PC-3 (cell line): ENCODE results near the gene MIPOL1. TPM values are rescaled to one million over a fixed set of nuclear protein-coding genes. Genes with fewer than 3 reads are reported as not detected.
"Not testable (repeated sequence)": the region's sequence is repeated elsewhere in the genome, so short reads cannot be mapped to it uniquely, and the experiment has no call there.

Experiments used
- ATAC-seq: fragments of 200-7000 bp; cut with Tn5 transposase; 2 replicates; pipeline ENCODE4 v1.9.1; 2020; ENCODE audit warnings: mild to moderate bottlenecking, moderate library complexity
- BruUV-seq: library from RNA; stranded (reverse); fragments of 400-500 nt; replicated peaks from 2 replicates; lab custom pipeline; 2021; lab: Mats Ljungman, UMichigan
- CTCF ChIA-PET: fragments of 300-600 bp; sonication (Branson Sonifier 250); formaldehyde crosslinking; loops from one replicate; lab custom pipeline; 2022; ENCODE audit warnings: antibody characterized with exemption; lab: Charles Lee
- POLR2A ChIA-PET: fragments of 300-600 bp; sonication (Branson Sonifier 250); formaldehyde crosslinking; loops from one replicate; lab custom pipeline; 2022; ENCODE audit warnings: antibody characterized with exemption; ENCODE audit not compliant: unreplicated experiment; lab: Charles Lee
- DNase-seq: peaks from one replicate; pipeline ENCODE4 v3.0.0-alpha.2; 2015
- H2AFZ ChIP-seq: fragments of 300-600 bp; sonication (generic); 2 replicates; pipeline ENCODE4 v1.6.0; 2016; ENCODE audit warnings: antibody characterized with exemption, low read length
- H3F3A ChIP-seq: fragments of 300-600 bp; sonication (generic); one replicate; pipeline ENCODE4 v1.6.0; 2017; ENCODE audit warnings: antibody characterized with exemption, low read length, control low read depth, mild to moderate bottlenecking; ENCODE audit not compliant: unreplicated experiment
- H3K27ac ChIP-seq: fragments of 300-600 bp; sonication (generic); 2 replicates; pipeline ENCODE4 v1.5.1; 2016; ENCODE audit warnings: mild to moderate bottlenecking, low read length
- H3K27me3 ChIP-seq: fragments of 300-600 bp; sonication (generic); 2 replicates; pipeline ENCODE4 v1.6.1; 2016; ENCODE audit warnings: low read length, mixed read lengths
- H3K36me3 ChIP-seq: fragments of 300-600 bp; sonication (generic); 2 replicates; pipeline ENCODE4 v1.6.1; 2016; ENCODE audit warnings: low read depth, mixed run types, low read length, mixed read lengths
- H3K4me1 ChIP-seq: fragments of 300-600 bp; sonication (generic); 2 replicates; pipeline ENCODE4 v1.5.1; 2016; ENCODE audit warnings: low read length; ENCODE audit not compliant: insufficient read depth
- H3K4me2 ChIP-seq: fragments of 300-600 bp; sonication (generic); 2 replicates; pipeline ENCODE4 v1.6.0; 2016; ENCODE audit warnings: low read length
- H3K4me3 ChIP-seq: fragments of 300-600 bp; sonication (generic); 2 replicates; pipeline ENCODE4 v1.5.1; 2016; ENCODE audit warnings: mild to moderate bottlenecking, low read length, mixed read lengths
- H3K79me2 ChIP-seq: fragments of 300-600 bp; sonication (generic); 2 replicates; pipeline ENCODE4 v1.6.1; 2017; ENCODE audit warnings: low read length, mixed read lengths
- H3K9ac ChIP-seq: fragments of 300-600 bp; sonication (generic); 2 replicates; pipeline ENCODE4 v1.6.0; 2016; ENCODE audit warnings: mild to moderate bottlenecking, low read length
- H3K9me2 ChIP-seq: fragments of 300-600 bp; sonication (generic); replicated peaks from 2 replicates; pipeline ENCODE4 v1.6.1; 2016; ENCODE audit warnings: mixed run types, low read length, mixed read lengths
- H3K9me3 ChIP-seq: fragments of 300-600 bp; sonication (generic); 2 replicates; pipeline ENCODE4 v1.6.1; 2016; ENCODE audit warnings: low read length, mixed read lengths
- H4K20me1 ChIP-seq: fragments of 300-600 bp; sonication (generic); 2 replicates; pipeline ENCODE4 v1.6.1; 2016; ENCODE audit warnings: low read length, mixed read lengths
- CTCF ChIP-seq: fragments of 300-600 bp; sonication (generic); conservative IDR thresholded peaks from 2 replicates; pipeline ENCODE4 v1.5.1; 2017; ENCODE audit warnings: antibody characterized with exemption, low read depth, mild to moderate bottlenecking, low read length
- EZH2 ChIP-seq: fragments of 300-600 bp; sonication (generic); IDR thresholded peaks from one replicate; pipeline ENCODE4 v1.6.1; 2017; ENCODE audit warnings: antibody characterized with exemption, mild to moderate bottlenecking, low read length; ENCODE audit not compliant: unreplicated experiment
- EZH2phosphoT487 ChIP-seq: fragments of 300-600 bp; sonication (generic); IDR thresholded peaks from 2 replicates; pipeline ENCODE4 v1.6.1; 2018; ENCODE audit warnings: mild to moderate bottlenecking, antibody characterized with exemption, low read length, borderline replicate concordance
- intact Hi-C: fragments of 100-400 bp; cut with micrococcal nuclease; formaldehyde crosslinking; loops from 2 replicates; pipeline ENCODE4 v1.9.0; 2023
- total RNA-seq: library from RNA; depleted of rRNA; stranded (reverse); fragments of >200 nt; gene quantifications from 2 replicates; pipeline ENCODE4 v1.2.3, GENCODE V29; 2014

Gene MIPOL1
- total RNA-seq, 1 experiment from 2014 or later: 22.5 TPM

GRCh38 chr14:37181441-37181840, 16.3 kb upstream of the MIPOL1 start:
- ATAC-seq: no peak
- POLR2A ChIA-PET: no interaction called here
- intact Hi-C loops: no loop called here

GRCh38 chr14:37184520-37184919, 13.2 kb upstream of the MIPOL1 start:
- peaks cover 16% of the 10 kb centered on the region for H3K4me1 ChIP-seq
- DNase-seq, intact Hi-C loops, H3K9ac ChIP-seq, H3K36me3 ChIP-seq, H3K79me2 ChIP-seq, H3K27me3 ChIP-seq, BruUV-seq, ATAC-seq, H3K4me3 ChIP-seq, H3K9me2 ChIP-seq, CTCF ChIA-PET, H3K27ac ChIP-seq, H2AFZ ChIP-seq, H3K4me2 ChIP-seq, H4K20me1 ChIP-seq, H3K9me3 ChIP-seq, POLR2A ChIA-PET, H3F3A ChIP-seq: not testable (repeated sequence)

More at GRCh38 chr14:37181441-37181840, 16.3 kb upstream of the MIPOL1 start:
- Histone ChIP-seq H2AFZ (no peak overlapping the region), H3K4me2 (no peak overlapping the region), H4K20me1 (no peaks in the 10 kb centered on the region), H3K79me2 (no peaks in the 10 kb centered on the region), H3K27ac (no peak overlapping the region), H3K9me2 (no peaks in the 10 kb centered on the region), H3K9ac (no peak overlapping the region), H3K4me1 (peaks cover 11% of the 10 kb centered on the region), H3K36me3 (no peaks in the 10 kb centered on the region), H3K4me3 (no peak overlapping the region), H3K9me3 (no peaks in the 10 kb centered on the region), H3F3A (peaks cover 7% of the 10 kb centered on the region), H3K27me3 (no peaks in the 10 kb centered on the region)
- no peak for DNase-seq
- BruUV-seq: no TSS peak
- CTCF ChIA-PET: no interaction called here
- TF ChIP-seq EZH2: no peak
- no peak for TF ChIP-seq CTCF
- TF ChIP-seq EZH2phosphoT487: no peak

GRCh38 chr14:37185670-37186069, 12.1 kb upstream of the MIPOL1 start:
- Histone ChIP-seq H3F3A (no peaks in the 10 kb centered on the region), H3K9me2 (no peaks in the 10 kb centered on the region), H3K4me2 (no peak overlapping the region), H3K27me3 (no peaks in the 10 kb centered on the region), H3K36me3 (no peaks in the 10 kb centered on the region), H3K9me3 (no peaks in the 10 kb centered on the region), H4K20me1 (no peaks in the 10 kb centered on the region), H3K27ac (no peak overlapping the region), H3K4me3 (no peak overlapping the region), H3K4me1 (peaks cover 8% of the 10 kb centered on the region; the same call in 1 of the 2 replicates), H3K79me2 (no peaks in the 10 kb centered on the region), H2AFZ (no peak overlapping the region), H3K9ac (no peak overlapping the region)
- BruUV-seq: no TSS peak
- ATAC-seq (no peak), DNase-seq (no peak)
- ChIA-PET CTCF (no interaction called here), POLR2A (no interaction called here)
- TF ChIP-seq EZH2phosphoT487 (no peak), CTCF (no peak), EZH2 (no peak)
- intact Hi-C loops: no loop called here
